Activated CD8-positive, alpha-beta memory T cell treated with anti-CD3 and anti-CD28 coated beads, Interleukin-2, amount 50 U/mL, for 48 hours (primary cell): ENCODE results near the gene TMEM178B.
"Not testable (repeated sequence)": the region's sequence is repeated elsewhere in the genome, so short reads cannot be mapped to it uniquely, and the experiment has no call there.

Experiments
- DNase-seq: peaks from one replicate; pipeline ENCODE4 v3.0.0-alpha.2; 2020

The TMEM178B gene

GRCh38 chr7:141144921-141145629 is 71.2 kb downstream of the TMEM178B start:
- DNase-seq, result no peak

GRCh38 chr7:141145630-141145982 is 71.7 kb downstream of the TMEM178B start:
- no peak for DNase-seq

- DNase-seq, result no peak
These were observed 73.6 kb downstream of the TMEM178B start for GRCh38 chr7:141147482-141147881.

GRCh38 chr7:141150465-141150864 is 76.6 kb downstream of the TMEM178B start:
- DNase-seq, result no peak

GRCh38 chr7:141151746-141152145 is 77.9 kb downstream of the TMEM178B start:
- DNase-seq, result no peak

GRCh38 chr7:141153231-141153630 is 79.4 kb downstream of the TMEM178B start:
- no peak for DNase-seq

GRCh38 chr7:141154131-141154732 is 80.4 kb downstream of the TMEM178B start:
- DNase-seq, result no peak

- DNase-seq, result no peak
These were observed 82.5 kb downstream of the TMEM178B start for GRCh38 chr7:141156407-141156806.

GRCh38 chr7:141157138-141157765 is 83.4 kb downstream of the TMEM178B start:
- no peak for DNase-seq

- no peak for DNase-seq
These were observed 84.7 kb downstream of the TMEM178B start for GRCh38 chr7:141158561-141158960.

- no peak for DNase-seq
These were observed 86.5 kb downstream of the TMEM178B start for GRCh38 chr7:141160246-141160860.

GRCh38 chr7:141161550-141162535 is 88.0 kb downstream of the TMEM178B start:
- no peak for DNase-seq

- DNase-seq, result no peak
These were observed 91.7 kb downstream of the TMEM178B start for GRCh38 chr7:141165521-141165920.

GRCh38 chr7:141166926-141167325 is 93.1 kb downstream of the TMEM178B start:
- no peak for DNase-seq

- no peak for DNase-seq
These were observed 93.6 kb downstream of the TMEM178B start for GRCh38 chr7:141167381-141167964.

GRCh38 chr7:141169157-141169556 is 95.3 kb downstream of the TMEM178B start:
- not testable (repeated sequence) for DNase-seq

- DNase-seq, result not testable (repeated sequence)
These were observed 101.9 kb downstream of the TMEM178B start for GRCh38 chr7:141175728-141176127.

- DNase-seq, result not testable (repeated sequence)
These were observed 103.3 kb downstream of the TMEM178B start for GRCh38 chr7:141177120-141177519.

- DNase-seq, result no peak
These were observed 104.7 kb downstream of the TMEM178B start for GRCh38 chr7:141178486-141179135.

- no peak for DNase-seq
These were observed 107.9 kb downstream of the TMEM178B start for GRCh38 chr7:141181812-141182211.

GRCh38 chr7:141184532-141185190 is 110.8 kb downstream of the TMEM178B start:
- no peak for DNase-seq
